Measurements from ENCODE around the gene SIGLEC8.
"Not testable (repeated sequence)": the region's sequence is repeated elsewhere in the genome, so short reads cannot be mapped to it uniquely, and the experiment has no call there.

Gene SIGLEC8

DNA sequence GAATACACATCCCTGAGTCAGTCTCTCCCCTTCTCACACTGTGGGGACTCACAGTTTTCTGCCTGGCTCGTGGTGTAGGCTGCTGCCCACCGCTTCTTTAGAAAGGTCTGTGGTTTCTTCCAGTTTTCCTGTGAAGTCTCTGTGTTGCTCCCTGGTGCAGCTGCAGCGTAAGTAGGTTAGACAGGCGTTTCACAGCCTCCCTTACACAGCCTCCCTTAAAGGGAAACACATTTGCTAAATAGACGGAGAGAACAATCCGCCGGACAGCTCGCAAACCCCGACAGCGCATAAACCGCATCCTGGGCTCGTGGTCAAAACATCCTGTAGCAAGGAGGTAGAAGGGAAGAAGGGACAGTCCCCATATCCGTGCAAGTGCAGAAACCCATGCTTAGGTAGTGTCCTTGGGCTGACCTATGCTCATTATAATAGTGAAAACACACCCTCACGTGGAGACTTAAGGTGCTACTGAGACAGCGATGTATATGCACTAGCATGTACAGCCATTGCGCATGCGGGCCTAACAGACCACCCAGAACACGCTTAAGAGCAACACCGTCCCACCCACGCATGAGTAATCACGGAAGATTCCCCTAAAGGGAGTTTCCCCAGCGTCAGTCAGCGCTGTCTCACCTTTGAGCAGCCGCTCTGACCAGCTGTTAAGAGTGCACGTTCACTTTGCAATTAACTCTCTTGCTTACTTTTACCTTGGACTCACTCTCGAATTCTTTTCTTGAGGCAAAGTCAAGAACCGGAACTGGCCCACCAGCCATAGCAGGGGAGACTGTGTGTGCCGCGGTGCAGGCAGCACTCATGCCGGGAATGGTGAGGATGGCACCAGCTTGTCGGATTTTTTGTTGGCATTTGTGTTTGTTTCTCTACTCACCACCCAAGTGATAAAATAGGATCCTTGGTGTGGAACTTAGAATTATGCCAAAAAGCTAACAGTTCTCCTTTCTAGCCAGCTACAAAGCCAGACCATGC, 16.6 kb downstream of the SIGLEC8 start:
- no peak for DNase-seq

DNA sequence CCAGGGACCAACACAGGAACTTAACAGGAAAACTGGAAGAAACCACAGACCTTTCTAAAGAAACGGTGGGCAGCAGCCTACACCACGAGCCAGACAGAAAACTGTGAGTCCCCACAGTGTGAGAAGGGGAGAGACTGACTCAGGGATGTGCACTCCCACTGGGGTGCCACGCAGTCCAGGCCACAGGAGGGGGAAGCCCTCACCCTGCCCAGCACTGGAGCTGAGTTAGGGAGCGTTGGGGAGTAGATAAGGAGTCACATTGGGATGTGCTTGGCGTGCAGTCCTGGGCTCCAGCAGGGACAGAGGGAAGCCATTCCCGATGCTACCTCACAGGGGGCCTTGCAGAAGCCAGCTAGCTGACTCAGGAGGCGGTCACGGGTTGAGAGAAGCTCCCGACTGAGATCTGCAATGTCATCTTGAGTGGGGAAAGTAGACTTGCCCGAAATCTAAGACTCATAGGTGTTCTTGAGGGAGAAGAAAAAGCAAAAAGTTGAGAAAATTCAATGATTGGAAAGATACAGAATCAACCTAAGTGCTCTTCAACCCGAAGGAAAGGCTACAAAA, 17.3 kb downstream of the SIGLEC8 start:
- DNase-seq: no peak

DNA sequence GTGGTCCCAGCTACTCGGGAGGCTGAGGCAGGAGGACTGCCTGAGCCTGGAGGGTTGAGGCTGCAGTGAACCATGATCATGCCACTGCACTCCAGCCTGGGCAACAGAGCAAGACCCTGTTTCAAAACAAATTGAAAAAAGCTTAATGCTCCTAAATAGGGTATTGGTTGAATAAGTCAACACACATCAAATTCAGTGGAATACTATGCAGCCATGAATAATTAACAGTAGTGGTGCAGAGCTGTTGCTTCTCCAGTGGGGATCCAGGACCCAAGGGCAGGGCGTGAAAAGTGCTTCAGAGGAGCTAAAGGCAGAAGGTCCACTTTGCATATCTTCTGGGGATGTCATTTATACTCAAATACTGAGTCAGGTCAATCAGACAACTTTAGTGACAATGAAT, 18.2 kb downstream of the SIGLEC8 start:
- no peak for DNase-seq

DNA sequence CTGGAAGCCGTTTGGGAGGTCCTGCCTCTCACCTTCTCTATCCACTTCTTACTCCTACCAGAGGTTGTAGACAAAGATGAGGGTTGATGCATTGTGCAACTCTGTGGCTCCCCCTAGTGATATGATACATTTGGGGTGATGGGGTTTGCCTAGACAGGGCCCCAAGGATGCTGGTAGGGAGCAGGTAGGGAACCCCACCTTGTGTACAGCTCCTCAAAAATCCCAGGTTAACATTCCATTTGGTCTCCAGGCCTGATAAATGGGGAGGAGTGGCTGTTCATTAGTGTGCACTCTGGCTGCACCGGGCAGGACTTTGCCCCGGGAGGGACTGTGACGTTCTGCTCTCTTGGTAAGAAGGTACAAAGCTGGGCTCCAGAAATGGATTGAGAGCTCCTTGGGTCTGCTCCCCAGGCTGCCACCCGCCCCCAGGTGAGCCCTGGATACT, 19.2 kb downstream of the SIGLEC8 start:
- DNase-seq: no peak

DNA sequence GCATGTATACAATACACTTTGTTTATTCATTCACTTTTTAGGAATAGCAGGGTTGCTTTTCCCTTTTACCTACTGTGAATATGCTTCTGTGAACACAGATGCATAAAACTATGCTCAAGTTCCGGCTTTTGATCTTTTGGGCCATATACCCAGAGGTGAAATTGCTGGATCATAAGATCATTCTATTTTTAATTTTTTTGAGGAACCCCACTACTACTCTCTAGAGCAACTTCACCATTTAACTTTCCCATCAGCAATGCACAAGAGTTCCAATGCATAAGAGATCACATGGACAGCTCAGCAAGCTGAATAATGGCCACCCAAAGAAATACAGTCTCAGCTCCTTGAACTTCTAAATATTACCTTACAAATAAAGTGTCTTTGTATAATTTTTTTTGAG, 23.8 kb downstream of the SIGLEC8 start:
- no peak for DNase-seq

DNA sequence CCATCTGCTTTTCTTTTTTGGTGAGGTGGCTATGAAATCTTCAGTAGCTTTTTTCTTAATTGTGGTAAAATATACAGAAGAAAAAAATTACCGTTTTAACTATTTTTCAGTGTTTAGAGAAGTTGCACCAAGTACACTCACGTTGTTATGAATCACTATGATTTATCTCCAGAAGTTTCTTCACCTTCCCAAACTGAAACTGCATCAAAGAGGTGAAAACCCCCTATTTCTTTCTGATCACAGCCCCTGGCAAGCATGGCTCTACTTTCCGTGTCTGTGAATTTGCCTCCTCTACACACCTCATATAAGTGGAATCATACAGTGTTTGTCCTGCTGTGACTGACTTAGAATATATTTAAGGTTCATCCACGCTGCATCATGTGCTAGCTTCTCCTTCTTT, 25.2 kb downstream of the SIGLEC8 start:
- DNase-seq: no peak

DNA sequence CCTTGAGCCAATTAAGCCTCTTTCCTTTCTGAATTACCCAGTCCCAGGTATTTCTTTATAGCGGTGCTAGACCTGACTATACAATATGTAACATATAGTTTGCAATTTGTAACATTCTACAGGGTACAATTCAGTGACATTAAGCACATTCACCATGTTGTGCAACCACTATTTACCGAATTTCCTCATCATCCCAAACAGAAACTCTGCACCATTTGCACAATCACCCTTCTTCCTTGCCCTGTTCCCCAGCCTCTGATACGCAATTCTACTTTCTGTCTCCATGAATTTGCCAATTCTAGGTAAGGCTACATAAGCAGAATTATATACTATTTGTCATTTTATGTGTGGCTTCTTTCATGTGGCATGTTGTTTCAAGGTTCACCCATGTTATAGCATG, 27.1 kb downstream of the SIGLEC8 start:
- DNase-seq: no peak

DNA sequence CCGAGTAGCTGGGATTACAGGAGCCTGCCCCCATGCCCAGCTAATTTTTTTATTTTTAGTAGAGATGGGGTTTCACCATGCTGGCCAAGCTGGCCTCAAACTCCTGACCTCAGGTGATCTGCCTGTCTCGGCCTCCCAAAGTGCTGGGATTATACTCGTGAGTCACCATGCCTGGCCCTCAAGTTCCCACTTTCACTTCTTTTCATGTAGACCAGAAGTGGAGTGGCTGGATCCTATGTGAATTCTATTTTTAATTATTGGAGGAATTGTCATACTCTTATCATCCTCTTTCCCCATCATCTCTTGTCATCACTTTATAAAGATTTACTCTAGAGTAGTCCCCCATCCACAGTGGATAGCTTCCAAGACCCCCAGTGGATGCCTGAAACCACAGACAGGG, 28.0 kb downstream of the SIGLEC8 start:
- no peak for DNase-seq

DNA sequence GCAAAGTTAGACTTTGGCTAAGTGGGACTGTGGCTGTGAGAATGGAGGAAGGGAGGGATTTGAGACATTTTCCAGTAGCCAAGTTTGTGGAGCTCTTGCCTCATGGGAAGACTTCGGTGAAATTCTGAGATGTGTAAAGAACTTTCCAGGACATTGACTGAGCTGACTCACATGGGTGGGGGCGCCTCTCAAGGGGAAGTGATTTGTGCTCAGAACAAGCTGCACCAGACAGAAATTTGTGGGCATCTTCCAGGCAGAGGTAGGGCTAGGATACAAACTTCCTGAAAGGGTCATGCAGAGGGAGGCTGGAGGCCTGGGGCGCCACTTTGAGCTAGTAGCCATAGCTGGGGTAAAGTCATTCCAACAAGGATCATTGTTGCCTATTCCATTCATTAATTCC, 31.1 kb downstream of the SIGLEC8 start:
- no peak for DNase-seq

DNA sequence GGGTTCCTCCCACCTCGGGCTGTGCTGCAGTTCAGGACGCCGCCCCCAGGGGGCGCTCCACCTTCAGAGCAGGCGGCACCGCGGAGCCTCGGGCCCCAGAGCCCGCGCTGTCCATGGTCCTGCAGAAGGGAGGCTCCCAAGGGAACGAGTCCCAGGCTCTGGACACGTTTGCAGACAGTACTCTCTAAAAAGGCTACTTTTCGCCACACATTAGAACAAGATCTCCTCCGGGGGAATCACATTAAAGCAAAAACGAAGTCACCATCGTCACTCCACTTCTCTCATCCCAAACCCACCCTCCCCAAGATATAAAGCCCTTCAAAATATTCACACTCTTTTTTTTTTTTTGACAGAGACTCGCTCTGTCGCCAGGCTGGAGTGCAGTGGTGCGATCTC, 36.2 kb downstream of the SIGLEC8 start:
- no peak for DNase-seq

DNA sequence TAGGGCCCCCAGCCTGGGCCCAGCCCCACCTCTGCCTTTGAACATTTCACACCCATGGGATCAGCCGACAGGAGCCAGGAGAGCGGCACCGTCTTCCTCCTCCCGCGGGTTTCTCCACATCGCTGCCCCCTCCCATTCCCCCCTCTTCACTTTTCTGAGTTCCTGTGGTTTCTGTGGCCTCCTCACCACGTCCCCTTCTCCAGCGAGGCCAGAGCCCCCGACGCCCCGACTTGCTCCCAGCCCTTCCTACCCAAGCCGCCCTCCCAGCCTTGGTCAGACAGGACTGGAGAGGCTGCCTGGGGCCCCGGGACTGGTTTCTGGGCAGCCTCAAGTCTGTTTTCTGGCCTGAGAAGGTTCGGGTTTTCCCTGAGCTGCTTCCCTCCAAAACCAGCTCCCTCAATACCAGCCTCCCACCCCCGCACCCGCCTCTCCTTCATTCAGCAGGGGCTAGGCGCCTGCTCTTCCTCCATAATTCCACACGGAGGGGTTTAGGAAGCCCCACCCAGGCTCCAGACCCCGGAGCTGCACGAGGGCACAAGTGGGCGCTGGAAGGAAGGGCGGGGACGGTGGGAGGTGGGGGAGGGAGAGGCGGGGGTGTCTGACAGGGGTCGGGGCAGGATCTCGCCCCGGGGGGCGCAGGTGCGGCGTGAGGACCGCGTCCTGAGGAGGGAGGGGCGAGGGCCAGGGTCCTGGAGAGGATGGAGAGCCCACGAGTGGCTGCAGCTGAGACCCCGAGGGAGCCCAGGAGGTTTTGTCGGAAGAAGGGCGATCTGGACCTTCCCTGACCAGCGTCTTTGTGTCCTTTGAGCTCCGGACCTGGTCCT, 36.8 kb downstream of the SIGLEC8 start:
- no peak for DNase-seq

DNA sequence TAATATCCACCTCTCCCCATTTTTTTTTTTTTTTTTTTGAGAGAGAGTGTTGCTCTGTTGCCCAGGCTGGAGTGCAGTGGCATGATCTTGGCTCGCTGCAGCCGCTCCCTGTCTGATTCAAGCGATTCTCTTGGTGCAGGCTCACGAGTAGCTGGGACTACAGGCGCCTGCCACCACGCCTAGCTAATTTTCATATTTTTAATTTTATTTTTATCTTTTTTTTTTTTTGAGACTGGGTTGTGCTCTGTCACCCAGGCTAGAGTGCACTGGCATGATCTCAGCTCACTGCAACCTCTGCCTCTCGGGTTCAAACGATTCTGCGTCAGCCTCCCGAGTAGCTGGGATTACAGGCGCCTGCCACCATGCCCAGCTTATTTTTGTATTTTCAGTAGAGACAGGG, 37.7 kb downstream of the SIGLEC8 start:
- not testable (repeated sequence) for DNase-seq

DNA sequence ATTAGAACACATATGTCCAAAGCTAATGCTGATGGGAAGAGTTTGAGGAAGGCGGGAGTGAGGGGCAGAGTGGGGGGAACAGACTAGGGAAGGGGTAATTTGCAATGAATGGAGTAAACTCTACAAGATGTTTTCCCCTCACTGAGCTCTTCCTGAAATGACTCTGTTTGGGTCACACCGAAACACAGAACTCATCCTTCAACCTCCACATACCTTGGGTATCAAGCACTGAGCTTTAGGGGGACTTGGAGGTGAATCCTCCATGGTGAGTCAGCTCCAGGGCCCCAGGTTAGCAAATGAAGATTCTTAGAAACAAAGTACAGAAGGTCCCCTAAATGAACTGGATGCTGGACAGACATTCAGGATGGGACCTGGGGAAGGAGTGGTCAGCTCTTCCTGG, 39.5 kb downstream of the SIGLEC8 start:
- no peak for DNase-seq

DNA sequence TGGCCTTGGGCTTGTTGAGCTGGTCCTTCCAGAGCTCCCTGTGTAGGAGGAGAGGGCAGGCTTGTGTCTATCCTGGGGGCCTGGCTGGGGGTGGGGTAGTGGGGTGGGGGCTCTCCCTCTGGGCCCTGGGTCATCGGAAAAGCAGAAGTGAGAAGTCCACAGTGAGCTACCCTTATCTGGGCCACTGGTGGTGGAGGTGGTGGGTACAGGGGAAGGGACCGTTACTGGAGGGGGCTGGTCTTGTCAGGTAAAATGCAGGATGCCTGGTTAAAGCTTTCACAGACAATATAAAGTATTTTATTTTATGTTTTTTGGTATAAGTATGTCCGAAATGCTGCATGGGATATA, 40.5 kb downstream of the SIGLEC8 start:
- DNase-seq: no peak

DNA sequence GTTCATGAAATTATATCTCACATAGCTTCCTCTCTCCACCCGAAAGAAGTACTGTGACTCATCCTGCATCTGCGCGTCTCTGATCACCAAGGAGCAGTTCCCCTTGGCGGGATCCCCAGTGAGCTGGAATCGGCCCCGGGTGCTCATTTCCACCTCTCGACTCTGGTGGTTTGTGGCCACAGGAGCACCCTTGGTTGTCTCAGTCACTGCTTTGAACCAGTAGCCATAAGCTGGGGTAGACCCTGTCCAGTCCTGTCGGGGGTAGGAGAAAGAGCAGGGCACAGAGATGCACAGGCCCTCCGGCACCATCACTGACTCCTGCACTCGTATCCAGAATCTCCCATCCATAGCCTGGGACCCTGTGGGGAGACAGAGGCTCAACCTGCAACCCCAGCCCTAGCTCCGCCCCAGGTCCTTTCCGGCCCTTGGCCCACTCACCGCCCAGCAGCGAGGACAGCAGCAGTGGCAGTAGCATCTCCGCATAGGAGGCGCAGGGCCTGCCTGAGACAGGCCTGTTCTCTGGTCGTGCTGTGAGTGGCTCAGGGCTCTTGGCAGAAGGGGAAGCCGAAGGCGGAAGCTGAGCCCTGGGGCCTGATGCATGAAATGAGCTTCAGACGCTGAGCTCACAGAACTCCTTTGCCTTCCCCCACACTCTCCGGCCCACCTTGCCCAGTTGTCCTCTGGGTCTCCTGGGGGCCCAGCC, 41.0 kb downstream of the SIGLEC8 start, which contains the start of gene SIGLEC10:
Gene SIGLEC10 (minus strand): TSS at position 536 of the 703 bp plus-strand sequence. CDS start 61 bp downstream, at position 475.
- no peak for DNase-seq

DNA sequence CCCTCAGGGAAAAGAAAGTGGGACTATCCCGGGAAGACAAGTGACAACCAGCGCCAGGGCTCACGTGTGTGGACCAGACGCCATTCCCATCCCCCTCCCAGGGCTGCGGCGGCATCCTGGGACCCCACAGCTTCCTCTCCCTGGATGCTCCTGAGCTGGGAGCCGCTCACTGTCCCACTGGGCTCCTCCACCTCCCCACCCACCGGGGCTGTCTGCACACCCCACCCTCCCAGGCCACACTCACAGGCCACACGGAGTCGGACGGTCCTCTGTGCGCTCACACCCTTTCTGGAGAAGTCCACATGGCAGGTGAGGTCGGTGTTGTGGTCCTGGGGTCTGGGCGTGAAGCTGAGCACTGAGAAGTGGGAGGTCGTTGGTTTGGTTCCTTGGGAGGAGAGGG, 41.8 kb downstream of the SIGLEC8 start:
- DNase-seq: not testable (repeated sequence)

DNA sequence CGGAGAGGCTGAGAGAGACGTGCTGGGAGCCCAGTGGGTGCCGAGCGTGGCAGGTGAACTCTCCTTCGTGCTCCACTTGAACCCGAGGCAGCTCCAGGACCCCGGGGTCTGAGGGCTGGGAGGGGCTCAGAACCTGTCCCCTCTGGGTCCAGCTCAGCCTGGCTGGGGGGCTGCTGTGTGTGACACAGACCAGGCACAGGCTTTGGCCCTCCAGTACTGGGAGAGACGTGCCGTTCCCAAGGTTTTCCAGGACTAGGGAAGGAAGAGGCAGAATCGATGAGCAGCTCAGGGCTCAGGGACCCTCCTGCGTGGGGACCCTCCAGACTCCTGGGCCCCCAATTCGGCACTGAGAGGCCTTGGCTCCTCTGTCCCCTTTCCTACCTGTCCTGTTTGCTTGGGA, 43.1 kb downstream of the SIGLEC8 start:
- DNase-seq: no peak

DNA sequence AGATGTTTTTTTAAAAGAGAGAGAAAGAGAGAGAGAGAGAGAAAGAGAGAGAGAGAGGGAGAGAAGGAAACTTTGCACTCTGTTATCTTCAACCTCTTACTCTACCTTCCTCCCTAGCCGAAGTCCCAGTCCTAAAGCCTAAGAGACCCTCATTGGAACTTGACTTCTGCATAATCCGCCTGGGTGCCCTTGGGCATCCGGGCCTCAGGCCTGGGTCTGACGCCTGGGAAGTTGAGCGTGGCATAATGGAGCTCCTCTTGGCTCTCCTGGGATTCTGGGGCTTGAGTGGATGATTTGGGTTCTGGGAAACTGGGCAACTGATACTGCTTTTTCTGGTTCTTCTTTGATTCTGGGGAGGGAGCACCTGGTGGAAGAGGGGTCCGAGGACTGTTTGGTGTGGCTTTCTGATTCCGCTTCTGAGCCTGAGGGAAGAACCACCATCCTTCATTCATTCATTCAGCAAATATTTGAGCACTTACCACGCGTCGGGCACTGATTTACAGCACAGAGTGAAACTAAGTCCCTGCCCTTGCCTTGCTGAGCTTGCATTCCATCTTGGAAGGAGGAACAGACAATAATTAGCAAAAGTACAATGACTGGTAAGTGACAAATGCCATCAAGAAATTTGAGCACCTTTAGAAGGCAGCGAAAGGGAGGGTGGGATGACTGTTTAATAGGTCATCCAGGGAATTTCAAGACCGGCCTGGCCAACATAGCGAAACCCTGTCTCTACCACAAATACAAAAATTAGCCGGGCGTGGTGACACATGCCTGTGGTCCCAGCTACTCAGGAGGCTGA, 47.1 kb downstream of the SIGLEC8 start:
- no peak for DNase-seq

DNA sequence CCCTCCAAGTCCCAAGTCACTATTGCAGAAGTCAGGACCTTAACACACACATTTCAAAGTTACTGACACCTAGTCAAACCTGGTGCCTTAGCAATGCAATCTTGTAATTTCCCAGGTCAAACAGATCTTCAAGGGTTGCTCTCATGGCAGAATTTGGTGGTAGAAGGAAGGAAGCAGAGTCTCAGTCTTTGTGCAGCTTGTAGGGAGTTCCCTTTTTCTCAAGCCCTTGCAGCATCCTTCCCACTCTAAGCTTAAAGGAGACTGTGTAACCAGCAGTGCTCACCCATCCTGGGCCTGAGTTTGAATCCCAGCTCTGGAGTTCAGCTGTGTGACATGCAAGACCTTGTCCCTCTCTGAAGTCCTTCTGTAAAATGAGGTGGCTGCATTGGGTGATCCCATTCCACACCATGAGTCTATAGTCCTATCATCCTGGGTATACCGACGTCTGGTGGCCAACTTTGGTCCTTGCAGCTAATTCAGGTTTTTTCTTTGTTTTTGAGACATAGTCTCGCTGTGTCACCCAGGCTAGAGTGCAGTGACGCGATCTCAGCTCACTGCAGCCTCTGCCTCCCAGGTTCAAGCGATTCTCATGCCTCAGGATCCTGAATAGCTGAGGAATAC, 50.6 kb downstream of the SIGLEC8 start:
- DNase-seq: no peak

DNA sequence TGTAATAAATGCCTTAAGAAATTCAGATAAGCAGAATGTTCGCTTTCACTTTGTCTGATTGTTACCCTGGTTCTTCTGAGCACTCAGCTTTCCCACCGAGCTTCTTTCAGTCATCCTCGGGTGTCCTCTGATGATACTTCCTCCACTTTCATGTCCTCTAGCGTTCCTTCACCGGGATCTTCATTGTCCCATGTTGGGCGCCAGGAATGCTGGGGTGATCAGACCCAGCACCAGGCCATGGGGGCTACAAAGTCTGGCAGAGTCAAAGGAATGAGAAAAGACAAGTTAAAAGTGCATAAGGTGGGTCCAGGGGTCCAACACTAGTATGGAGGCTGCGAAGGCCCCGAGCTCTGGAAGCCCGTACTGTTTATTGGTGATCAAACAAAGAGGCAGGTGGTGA, 56.1 kb downstream of the SIGLEC8 start:
- DNase-seq: no peak
